Epithelial cell of esophagus (primary cell): ENCODE results near the gene PPP1R14B.

Experiments
- DNase-seq: peaks from one replicate; pipeline ENCODE4 v3.0.0; 2010; ENCODE audit warnings: low read depth
- H3K4me3 ChIP-seq: 2 replicates; pipeline ENCODE4 v1.5.1; 2011; ENCODE audit warnings: mild to moderate bottlenecking, low read length, control low read depth
- TF ChIP-seq, protein P1 (sequence below): IDR thresholded peaks from 2 replicates; pipeline ENCODE4 v1.5.1; 2011; ENCODE audit warnings: low read depth, mild to moderate bottlenecking, low read length, control low read depth, inconsistent platforms; ENCODE audit not compliant: insufficient read depth; ENCODE audit errors: missing control alignments

PPP1R14B gene

DNA sequence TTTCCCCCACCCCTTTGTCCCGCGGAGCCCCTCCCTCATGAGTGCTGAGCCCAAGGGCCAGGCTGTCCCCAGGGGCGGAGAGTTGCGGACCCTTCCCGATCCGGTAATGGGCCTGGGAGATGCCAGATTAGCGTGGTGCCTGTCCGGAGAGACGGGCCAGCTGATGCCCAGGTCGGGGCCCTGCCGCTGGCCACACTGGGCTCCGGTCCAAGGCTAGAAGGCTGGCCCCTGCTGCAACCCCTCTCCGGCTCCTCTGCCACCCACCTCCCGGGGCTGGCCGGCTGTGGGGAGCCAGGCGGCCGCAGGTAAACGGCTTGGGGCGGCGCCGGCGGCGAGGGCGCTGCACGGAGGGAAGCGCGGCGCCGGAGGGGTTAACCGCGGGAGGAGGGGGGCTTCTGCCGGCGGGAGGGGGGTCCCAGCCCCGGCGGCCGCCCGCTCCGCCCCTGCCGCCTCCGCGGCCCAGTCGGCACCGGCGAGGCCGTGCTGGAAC, 44.6 kb upstream of the PPP1R14B start, which contains the start of gene KCNK4:
TSS of gene KCNK4 (plus strand) at position 41 of the 490 bp plus-strand sequence. CDS start 1,717 bp downstream, outside the sequence.
- no peak for DNase-seq
- TF ChIP-seq, protein P1, sequence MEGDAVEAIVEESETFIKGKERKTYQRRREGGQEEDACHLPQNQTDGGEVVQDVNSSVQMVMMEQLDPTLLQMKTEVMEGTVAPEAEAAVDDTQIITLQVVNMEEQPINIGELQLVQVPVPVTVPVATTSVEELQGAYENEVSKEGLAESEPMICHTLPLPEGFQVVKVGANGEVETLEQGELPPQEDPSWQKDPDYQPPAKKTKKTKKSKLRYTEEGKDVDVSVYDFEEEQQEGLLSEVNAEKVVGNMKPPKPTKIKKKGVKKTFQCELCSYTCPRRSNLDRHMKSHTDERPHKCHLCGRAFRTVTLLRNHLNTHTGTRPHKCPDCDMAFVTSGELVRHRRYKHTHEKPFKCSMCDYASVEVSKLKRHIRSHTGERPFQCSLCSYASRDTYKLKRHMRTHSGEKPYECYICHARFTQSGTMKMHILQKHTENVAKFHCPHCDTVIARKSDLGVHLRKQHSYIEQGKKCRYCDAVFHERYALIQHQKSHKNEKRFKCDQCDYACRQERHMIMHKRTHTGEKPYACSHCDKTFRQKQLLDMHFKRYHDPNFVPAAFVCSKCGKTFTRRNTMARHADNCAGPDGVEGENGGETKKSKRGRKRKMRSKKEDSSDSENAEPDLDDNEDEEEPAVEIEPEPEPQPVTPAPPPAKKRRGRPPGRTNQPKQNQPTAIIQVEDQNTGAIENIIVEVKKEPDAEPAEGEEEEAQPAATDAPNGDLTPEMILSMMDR = no peak
- no peak within 1 kb of the TSS for H3K4me3 ChIP-seq

DNA sequence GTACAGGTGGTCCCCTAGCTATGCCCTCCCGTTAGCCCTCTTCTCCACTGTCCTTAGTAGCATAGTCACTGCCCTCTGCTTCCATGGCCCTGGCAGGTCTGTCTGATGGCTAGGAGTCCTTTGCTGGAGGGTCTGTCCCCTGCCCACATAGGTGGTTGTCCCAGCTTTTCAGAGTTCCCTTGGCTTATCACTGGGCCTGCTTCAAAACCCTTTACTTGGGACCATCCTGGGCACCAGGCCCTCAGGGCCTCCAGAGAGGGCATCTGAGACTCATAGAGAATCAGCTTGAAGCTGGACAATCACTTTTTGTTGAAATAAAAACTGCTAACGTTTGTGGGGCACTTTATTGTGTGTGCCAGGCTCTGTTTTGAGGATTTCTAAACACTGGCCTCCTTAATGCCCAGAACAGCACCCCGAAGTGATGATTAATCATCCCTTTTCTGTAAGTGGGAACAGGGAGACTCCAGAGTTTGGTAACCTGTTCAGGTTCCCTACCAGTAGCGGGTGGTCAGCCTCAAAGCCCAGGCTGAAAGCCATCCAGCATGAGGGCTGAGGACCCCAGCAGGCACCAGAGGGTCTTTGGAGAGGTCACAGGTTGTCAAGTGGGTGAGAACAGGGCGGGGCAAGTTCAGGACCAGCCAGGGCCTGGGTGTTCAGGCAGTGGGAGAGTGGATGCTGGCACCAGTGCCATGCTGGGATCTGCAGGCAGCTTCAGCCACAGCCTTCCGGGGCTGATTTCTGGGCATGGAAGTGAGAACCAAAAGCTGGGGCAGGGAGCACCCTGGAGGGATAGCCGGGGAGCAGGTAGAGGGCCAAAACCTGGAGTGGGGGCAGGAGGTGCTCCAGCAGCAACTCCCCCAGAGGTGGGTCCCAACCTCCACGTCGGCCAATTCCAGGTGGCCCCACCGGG, 43.9 kb upstream of the PPP1R14B start:
- DNase-seq = no peak
- no peak overlapping the region for H3K4me3 ChIP-seq
- TF ChIP-seq, protein P1 = no peak

DNA sequence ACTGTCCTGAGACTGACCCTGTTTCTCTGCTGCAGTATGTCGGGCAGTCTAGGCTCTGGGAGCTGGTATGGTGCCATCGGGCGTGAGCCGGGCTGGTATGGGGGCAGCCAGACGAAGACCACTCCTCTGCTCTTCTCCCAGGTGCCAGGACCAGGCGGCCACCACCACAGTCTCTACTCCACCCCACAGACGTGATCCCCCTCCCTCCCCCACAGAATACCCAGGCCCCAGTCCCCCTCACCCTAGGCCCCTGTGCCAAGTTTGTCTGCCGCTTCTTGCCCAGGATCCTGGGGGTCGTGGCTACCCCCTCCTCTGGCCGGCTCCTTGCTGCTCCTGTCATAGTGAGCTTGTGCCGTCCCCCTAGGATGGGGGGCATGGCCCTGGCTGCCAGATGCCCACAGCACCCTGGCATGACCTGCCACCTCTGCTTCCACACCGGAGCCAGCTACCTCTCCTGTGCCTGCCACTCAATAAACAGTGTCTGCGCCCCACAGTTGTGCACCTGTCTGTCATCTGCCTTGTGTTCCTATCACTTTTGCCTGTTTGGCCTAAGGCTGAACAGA, 42.3 kb upstream of the PPP1R14B start:
- no peak overlapping the region for H3K4me3 ChIP-seq
- no peak for DNase-seq
- TF ChIP-seq, protein P1 = no peak

DNA sequence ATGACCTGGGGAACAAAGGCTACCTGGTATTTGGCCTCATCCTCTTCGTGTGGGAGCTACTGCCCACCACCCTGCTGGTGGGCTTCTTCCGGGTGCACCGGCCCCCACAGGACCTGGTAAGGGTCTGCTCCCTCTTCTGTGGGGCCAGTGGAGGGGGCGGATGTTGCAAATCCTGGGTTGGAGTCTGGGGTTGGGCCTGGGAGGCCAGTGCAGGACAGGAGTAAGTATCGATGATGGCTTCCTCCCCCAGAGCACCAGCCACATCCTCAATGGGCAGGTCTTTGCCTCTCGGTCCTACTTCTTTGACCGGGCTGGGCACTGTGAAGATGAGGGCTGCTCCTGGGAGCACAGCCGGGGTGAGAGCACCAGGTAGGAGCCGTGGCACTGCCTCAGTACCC, 41.6 kb upstream of the PPP1R14B start:
- no peak for DNase-seq
- no peak overlapping the region for H3K4me3 ChIP-seq
- TF ChIP-seq, protein P1 = no peak

DNA sequence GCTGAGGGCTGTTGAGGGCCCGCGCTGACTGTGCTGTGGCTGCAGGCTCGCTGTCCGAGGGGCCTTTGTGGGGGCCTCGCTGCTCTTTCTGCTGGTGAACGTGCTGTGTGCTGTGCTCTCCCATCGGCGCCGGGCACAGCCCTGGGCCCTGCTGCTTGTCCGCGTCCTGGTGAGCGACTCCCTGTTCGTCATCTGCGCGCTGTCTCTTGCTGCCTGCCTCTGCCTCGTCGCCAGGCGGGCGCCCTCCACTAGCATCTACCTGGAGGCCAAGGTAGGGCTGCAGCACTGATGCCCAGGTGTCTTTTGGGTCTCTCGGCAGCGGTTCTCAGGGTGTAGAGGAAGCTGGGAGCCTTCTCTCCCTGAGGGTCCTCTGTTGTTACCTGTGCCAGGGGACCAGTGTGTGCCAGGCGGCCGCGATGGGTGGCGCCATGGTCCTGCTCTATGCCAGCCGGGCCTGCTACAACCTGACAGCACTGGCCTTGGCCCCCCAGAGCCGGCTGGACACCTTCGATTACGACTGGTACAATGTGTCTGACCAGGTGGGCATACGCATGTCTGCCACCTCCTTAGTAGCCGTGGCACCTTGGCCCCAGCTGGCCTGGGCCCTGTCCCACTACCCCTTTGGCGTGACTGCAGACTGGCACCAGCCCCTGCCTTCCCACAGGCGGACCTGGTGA, 41.1 kb upstream of the PPP1R14B start:
- TF ChIP-seq, protein P1 = no peak
- no peak overlapping the region for H3K4me3 ChIP-seq
- DNase-seq = no peak

DNA sequence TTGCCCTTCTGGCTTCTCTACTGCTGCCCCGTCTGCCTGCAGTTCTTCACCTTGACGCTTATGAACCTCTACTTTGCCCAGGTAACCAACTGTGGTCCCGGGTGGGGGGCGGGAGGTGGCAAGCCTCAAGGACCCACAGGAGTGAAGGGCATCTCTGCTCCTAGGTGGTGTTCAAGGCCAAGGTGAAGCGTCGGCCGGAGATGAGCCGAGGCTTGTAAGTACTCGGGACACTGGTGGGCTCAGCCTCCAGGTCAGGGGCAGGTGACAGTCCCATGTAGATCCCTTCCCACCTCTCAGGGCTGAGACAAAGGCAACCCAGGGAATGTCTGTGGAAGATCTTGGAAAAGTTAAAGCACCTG, 40.0 kb upstream of the PPP1R14B start:
- no peak overlapping the region for H3K4me3 ChIP-seq
- TF ChIP-seq, protein P1 = no peak
- no peak for DNase-seq
